MM.1S (cell line): ENCODE measurements around the gene C4BPB.

Source experiments
- DNase-seq: peaks from one replicate; pipeline ENCODE4 v3.0.0-alpha.2; 2015
- H2AFZ ChIP-seq: fragments of 300-600 bp; sonication (generic); 2 replicates; pipeline ENCODE4 v1.6.0; 2016; ENCODE audit warnings: antibody characterized with exemption, low read length
- H3F3A ChIP-seq: fragments of 300-600 bp; sonication (generic); 2 replicates; pipeline ENCODE4 v1.6.1; 2016; ENCODE audit warnings: mild to moderate bottlenecking, antibody characterized with exemption, low read length, moderate library complexity, mixed read lengths; ENCODE audit not compliant: insufficient read depth
- H3K27ac ChIP-seq: fragments of 300-600 bp; sonication (generic); 2 replicates; pipeline ENCODE4 v1.5.1; 2016; ENCODE audit warnings: mild to moderate bottlenecking, low read length
- H3K27me3 ChIP-seq: fragments of 300-600 bp; sonication (generic); replicated peaks from 2 replicates; pipeline ENCODE4 v1.6.0; 2016; ENCODE audit warnings: low read length; ENCODE audit not compliant: insufficient read depth
- H3K36me3 ChIP-seq: fragments of 300-600 bp; sonication (generic); replicated peaks from 2 replicates; pipeline ENCODE4 v1.6.1; 2016; ENCODE audit warnings: mild to moderate bottlenecking, low read length, mixed read lengths; ENCODE audit not compliant: insufficient read depth
- H3K4me1 ChIP-seq: fragments of 300-600 bp; sonication (generic); 2 replicates; pipeline ENCODE4 v1.6.1; 2016; ENCODE audit warnings: low read length, mixed read lengths
- H3K4me2 ChIP-seq: fragments of 300-600 bp; sonication (generic); 2 replicates; pipeline ENCODE4 v1.6.0; 2016; ENCODE audit warnings: low read depth, low read length
- H3K4me3 ChIP-seq: fragments of 300-600 bp; sonication (generic); 2 replicates; pipeline ENCODE4 v1.5.1; 2016; ENCODE audit warnings: low read length, mixed read lengths
- H3K79me2 ChIP-seq: fragments of 300-600 bp; sonication (generic); 2 replicates; pipeline ENCODE4 v1.6.1; 2016; ENCODE audit warnings: mixed run types, low read length, mixed read lengths
- H3K9ac ChIP-seq: fragments of 300-600 bp; sonication (generic); 2 replicates; pipeline ENCODE4 v1.6.1; 2016; ENCODE audit warnings: low read length, mixed read lengths
- H3K9me2 ChIP-seq: fragments of 300-600 bp; sonication (generic); replicated peaks from 2 replicates; pipeline ENCODE4 v1.6.1; 2016; ENCODE audit warnings: mild to moderate bottlenecking, low read length, mixed read lengths; ENCODE audit not compliant: insufficient read depth
- H3K9me3 ChIP-seq: fragments of 300-600 bp; sonication (generic); replicated peaks from 2 replicates; pipeline ENCODE4 v1.6.1; 2016; ENCODE audit warnings: mild to moderate bottlenecking, low read length, mixed read lengths; ENCODE audit not compliant: insufficient read depth
- H4K20me1 ChIP-seq: fragments of 300-600 bp; sonication (generic); 2 replicates; pipeline ENCODE4 v1.6.1; 2016; ENCODE audit warnings: mild to moderate bottlenecking, low read length, moderate library complexity, mixed read lengths; ENCODE audit not compliant: insufficient read depth
- CTCF ChIP-seq: fragments of 300-600 bp; sonication (generic); IDR thresholded peaks from 2 replicates; pipeline ENCODE4 v1.5.1; 2016; ENCODE audit warnings: antibody characterized with exemption, low read length, mixed read lengths
- EZH2 ChIP-seq: fragments of 300-600 bp; sonication (generic); optimal IDR thresholded peaks from 2 replicates; pipeline ENCODE3; 2017; ENCODE audit warnings: low read depth, mild to moderate bottlenecking, antibody characterized with exemption, low read length, mixed read lengths
- EZH2phosphoT487 ChIP-seq: fragments of 300-600 bp; sonication (generic); IDR thresholded peaks from 2 replicates; pipeline ENCODE4 v1.6.1; 2018; ENCODE audit warnings: antibody characterized with exemption, low read length

Gene C4BPB

GRCh38 chr1:207069858-207070506 lies 18.7 kb upstream of the C4BPB start:
- no peaks in the 10 kb centered on the region for H3K27me3 ChIP-seq
- H3K9me3 ChIP-seq: no peaks in the 10 kb centered on the region
- H2AFZ ChIP-seq: no peak overlapping the region
- no peak overlapping the region for H3K4me2 ChIP-seq
- no peak overlapping the region for H3K4me3 ChIP-seq
- H3K9me2 ChIP-seq: no peaks in the 10 kb centered on the region
- H3K79me2 ChIP-seq: no peaks in the 10 kb centered on the region
- no peak overlapping the region for H3K27ac ChIP-seq
- DNase-seq: no peak
- H3F3A ChIP-seq: no peaks in the 10 kb centered on the region
- TF ChIP-seq EZH2phosphoT487: no peak
- TF ChIP-seq EZH2: no peak
- peaks cover 3% of the 10 kb centered on the region; the same call in 1 of the 2 replicates for H3K4me1 ChIP-seq
- no peaks in the 10 kb centered on the region for H4K20me1 ChIP-seq
- H3K9ac ChIP-seq: no peak overlapping the region
- no peaks in the 10 kb centered on the region for H3K36me3 ChIP-seq

- H3K4me2 ChIP-seq: no peak overlapping the region
- no peak overlapping the region for H3K9ac ChIP-seq
- no peak overlapping the region for H3K4me3 ChIP-seq
- no peaks in the 10 kb centered on the region for H3K9me3 ChIP-seq
- DNase-seq: no peak
- no peaks in the 10 kb centered on the region for H3K9me2 ChIP-seq
- H2AFZ ChIP-seq: no peak overlapping the region
- no peak overlapping the region for H3K27ac ChIP-seq
- H3K27me3 ChIP-seq: no peaks in the 10 kb centered on the region
- peaks cover 3% of the 10 kb centered on the region; the same call in 1 of the 2 replicates for H3K4me1 ChIP-seq
- TF ChIP-seq EZH2 (no peak), EZH2phosphoT487 (no peak), CTCF (no peak)
- H4K20me1 ChIP-seq: no peaks in the 10 kb centered on the region
- H3F3A ChIP-seq: no peaks in the 10 kb centered on the region
- H3K36me3 ChIP-seq: no peaks in the 10 kb centered on the region
- no peaks in the 10 kb centered on the region for H3K79me2 ChIP-seq
Observed at GRCh38 chr1:207070811-207071210, 17.8 kb upstream of the C4BPB start.

GRCh38 chr1:207071426-207071825 lies 17.2 kb upstream of the C4BPB start:
- Histone ChIP-seq H3K9me2 (no peaks in the 10 kb centered on the region), H3K27ac (no peak overlapping the region), H3K4me2 (no peak overlapping the region), H3F3A (no peaks in the 10 kb centered on the region), H3K4me3 (no peak overlapping the region), H3K36me3 (no peaks in the 10 kb centered on the region), H4K20me1 (no peaks in the 10 kb centered on the region), H2AFZ (no peak overlapping the region), H3K4me1 (peaks cover 3% of the 10 kb centered on the region; the same call in 1 of the 2 replicates), H3K9ac (no peak overlapping the region), H3K27me3 (no peaks in the 10 kb centered on the region), H3K9me3 (no peaks in the 10 kb centered on the region), H3K79me2 (no peaks in the 10 kb centered on the region)
- no peak for DNase-seq
- TF ChIP-seq CTCF (no peak), EZH2phosphoT487 (no peak), EZH2 (no peak)

- H3K4me2 ChIP-seq: no peak overlapping the region
- H3K4me1 ChIP-seq: peaks cover 3% of the 10 kb centered on the region; the same call in 1 of the 2 replicates
- TF ChIP-seq EZH2 (no peak), EZH2phosphoT487 (no peak), CTCF (no peak)
- no peaks in the 10 kb centered on the region for H3K9me2 ChIP-seq
- no peaks in the 10 kb centered on the region for H3K9me3 ChIP-seq
- no peaks in the 10 kb centered on the region for H3K27me3 ChIP-seq
- H2AFZ ChIP-seq: no peak overlapping the region
- DNase-seq: no peak
- no peaks in the 10 kb centered on the region for H3K36me3 ChIP-seq
- no peak overlapping the region for H3K9ac ChIP-seq
- H4K20me1 ChIP-seq: no peaks in the 10 kb centered on the region
- H3K4me3 ChIP-seq: no peak overlapping the region
- H3K79me2 ChIP-seq: no peaks in the 10 kb centered on the region
- H3K27ac ChIP-seq: no peak overlapping the region
- H3F3A ChIP-seq: no peaks in the 10 kb centered on the region
Observed at GRCh38 chr1:207072233-207072632, 16.4 kb upstream of the C4BPB start.
